ENCODE measurements around the gene CT47C1. TPM values are rescaled to one million over a fixed set of nuclear protein-coding genes. Genes with fewer than 3 reads are reported as not detected.
A peak's percentile ranks its signal among the peaks of the same experiment; 100 is the strongest.

Gene CT47C1
- total RNA-seq, 1 experiment from 2014 or later = not detected

DNA sequence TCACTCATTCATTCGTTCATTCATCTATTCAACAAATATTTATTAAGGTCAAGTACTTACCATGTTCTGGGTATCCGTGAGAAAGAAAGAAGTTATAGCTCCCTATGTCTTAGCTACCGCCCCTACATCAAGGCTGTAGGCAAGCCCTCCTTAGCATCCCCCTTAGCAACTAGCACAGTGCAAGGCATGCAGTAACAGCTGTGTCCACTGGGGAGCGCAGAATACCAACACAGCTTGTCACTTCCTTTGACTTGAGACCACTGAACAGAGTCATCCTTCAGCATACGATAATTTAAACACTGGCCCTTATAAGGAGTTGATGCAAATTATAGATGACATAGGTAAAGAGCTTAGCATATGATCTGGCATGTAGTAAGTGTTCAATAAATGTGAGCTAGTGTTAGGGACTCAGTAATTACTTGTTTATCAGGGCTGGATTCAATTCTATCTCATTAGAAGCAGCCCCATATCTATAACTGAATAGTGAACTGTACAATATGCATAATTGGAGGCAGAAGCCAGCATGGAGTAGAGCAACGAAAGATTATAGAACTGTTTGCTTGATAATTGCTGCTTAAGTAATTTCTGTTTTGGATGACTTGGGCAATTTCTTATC is 46.1 kb downstream of the CT47C1 start:
- H3K27me3 Mint-ChIP-seq (ENCODE audit: insufficient read depth, unreplicated experiment) = peaks cover 75% of the 10 kb centered on the region
- BruUV-seq (replicated peaks) = no TSS peak
- CTCF ChIA-PET = interaction anchor here (0.5 to 3.2 kb wide), 20 partner anchors 11 to 610 kb away, joined by 3 to 11 read pairs (median 4); no protein-coding TSS in a partner anchor
- no peaks in the 10 kb centered on the region for H3K36me3 Mint-ChIP-seq (ENCODE audit: insufficient read depth, unreplicated experiment)
- POLR2A ChIA-PET = interaction anchor here (0.8 kb wide), 1 partner anchor 40 kb away, joined by 3 read pairs; no protein-coding TSS in a partner anchor
- DNase-seq (ENCODE audit: unreplicated experiment) = peak; percentile 60
- H3K9me3 Mint-ChIP-seq (ENCODE audit: unreplicated experiment) = no peaks in the 10 kb centered on the region
- no peak overlapping the region for H3K4me3 Mint-ChIP-seq (ENCODE audit: unreplicated experiment)
- intact Hi-C loops (cut with micrococcal nuclease) = loop anchor here (1.0 to 2.0 kb wide), 3 partner anchors 62 to 148 kb away; no protein-coding TSS in a partner anchor
- no peak overlapping the region for H3K27ac Mint-ChIP-seq (ENCODE audit: low read depth, unreplicated experiment)
- TF ChIP-seq, protein P1, sequence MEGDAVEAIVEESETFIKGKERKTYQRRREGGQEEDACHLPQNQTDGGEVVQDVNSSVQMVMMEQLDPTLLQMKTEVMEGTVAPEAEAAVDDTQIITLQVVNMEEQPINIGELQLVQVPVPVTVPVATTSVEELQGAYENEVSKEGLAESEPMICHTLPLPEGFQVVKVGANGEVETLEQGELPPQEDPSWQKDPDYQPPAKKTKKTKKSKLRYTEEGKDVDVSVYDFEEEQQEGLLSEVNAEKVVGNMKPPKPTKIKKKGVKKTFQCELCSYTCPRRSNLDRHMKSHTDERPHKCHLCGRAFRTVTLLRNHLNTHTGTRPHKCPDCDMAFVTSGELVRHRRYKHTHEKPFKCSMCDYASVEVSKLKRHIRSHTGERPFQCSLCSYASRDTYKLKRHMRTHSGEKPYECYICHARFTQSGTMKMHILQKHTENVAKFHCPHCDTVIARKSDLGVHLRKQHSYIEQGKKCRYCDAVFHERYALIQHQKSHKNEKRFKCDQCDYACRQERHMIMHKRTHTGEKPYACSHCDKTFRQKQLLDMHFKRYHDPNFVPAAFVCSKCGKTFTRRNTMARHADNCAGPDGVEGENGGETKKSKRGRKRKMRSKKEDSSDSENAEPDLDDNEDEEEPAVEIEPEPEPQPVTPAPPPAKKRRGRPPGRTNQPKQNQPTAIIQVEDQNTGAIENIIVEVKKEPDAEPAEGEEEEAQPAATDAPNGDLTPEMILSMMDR (IDR thresholded peaks at IDR 0.05; ENCODE audit: unreplicated experiment) = peak; percentile 76
- no peaks in the 10 kb centered on the region for H3K4me1 Mint-ChIP-seq (ENCODE audit: insufficient read depth, unreplicated experiment)

DNA sequence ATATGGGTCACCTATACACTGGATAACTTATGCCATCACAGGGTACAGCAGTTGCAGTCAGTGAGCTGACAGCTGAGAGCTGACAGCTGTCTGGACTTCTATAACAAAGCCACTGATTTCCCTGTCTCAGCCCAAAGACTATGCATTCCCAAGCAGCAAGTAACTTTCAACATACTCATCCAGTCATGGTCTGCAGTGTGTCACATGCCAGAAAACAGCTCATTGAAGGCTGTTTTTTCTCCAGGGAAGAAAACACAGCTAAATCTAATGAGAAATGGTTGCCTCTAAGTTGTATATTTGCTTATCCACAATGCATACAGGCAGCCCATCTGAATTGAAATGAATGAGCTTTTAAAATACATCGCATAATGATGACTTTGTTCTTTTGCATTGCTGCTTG is 48.5 kb downstream of the CT47C1 start:
- ChIA-PET POLR2A (interaction anchor here (0.5 kb wide), 1 partner anchor 115 kb away, joined by 3 read pairs; the partner anchor contains the start of gene PGRMC1), CTCF (interaction anchor here (0.6 to 1.4 kb wide), 8 partner anchors 9 to 519 kb away, joined by 3 to 9 read pairs (median 4); no protein-coding TSS in a partner anchor)
- TF ChIP-seq, protein P1 (IDR thresholded peaks at IDR 0.05; ENCODE audit: unreplicated experiment) = no peak
- BruUV-seq (replicated peaks) = no TSS peak
- H3K4me1 Mint-ChIP-seq (ENCODE audit: insufficient read depth, unreplicated experiment) = no peaks in the 10 kb centered on the region
- H3K27ac Mint-ChIP-seq (ENCODE audit: low read depth, unreplicated experiment) = no peak overlapping the region
- no peak overlapping the region for H3K4me3 Mint-ChIP-seq (ENCODE audit: unreplicated experiment)
- peaks cover 57% of the 10 kb centered on the region for H3K27me3 Mint-ChIP-seq (ENCODE audit: insufficient read depth, unreplicated experiment)
- no peak for DNase-seq (ENCODE audit: unreplicated experiment)
- H3K9me3 Mint-ChIP-seq (ENCODE audit: unreplicated experiment) = no peaks in the 10 kb centered on the region
- H3K36me3 Mint-ChIP-seq (ENCODE audit: insufficient read depth, unreplicated experiment) = no peaks in the 10 kb centered on the region
- intact Hi-C loops (cut with micrococcal nuclease) = no loop called here

Other genes starting within 250 kb of the CT47C1 start
- gene ZCCHC12, start 249.2 kb upstream of the CT47C1 start, total RNA-seq (2022) = not detected in 2 replicates
- 1.0 and 1.4 TPM in 2 replicates for gene LONRF3, start 98.4 kb upstream of the CT47C1 start, total RNA-seq (2022)
- gene KIAA1210, start 54.8 kb downstream of the CT47C1 start, total RNA-seq (2022) = not detected in 2 replicates
- 40.7 and 40.8 TPM in 2 replicates for gene PGRMC1, start 163.3 kb downstream of the CT47C1 start, total RNA-seq (2022)